IPS-18c (cell line): Measurements from ENCODE around the gene HARS1.
"Not testable (repeated sequence)": the region's sequence is repeated elsewhere in the genome, so short reads cannot be mapped to it uniquely, and the experiment has no call there.

Experiments
- H3K4me3 ChIP-seq: 2 replicates; pipeline ENCODE4 v1.7.0; 2013; ENCODE audit warnings: low read depth, mild to moderate bottlenecking, low read length, moderate library complexity; ENCODE audit not compliant: insufficient read depth
- H3K9me3 ChIP-seq: one replicate; pipeline ENCODE4 v1.6.1; 2013; ENCODE audit warnings: mild to moderate bottlenecking, low read length, moderate library complexity; ENCODE audit not compliant: control insufficient read depth, insufficient read depth

The HARS1 gene

DNA sequence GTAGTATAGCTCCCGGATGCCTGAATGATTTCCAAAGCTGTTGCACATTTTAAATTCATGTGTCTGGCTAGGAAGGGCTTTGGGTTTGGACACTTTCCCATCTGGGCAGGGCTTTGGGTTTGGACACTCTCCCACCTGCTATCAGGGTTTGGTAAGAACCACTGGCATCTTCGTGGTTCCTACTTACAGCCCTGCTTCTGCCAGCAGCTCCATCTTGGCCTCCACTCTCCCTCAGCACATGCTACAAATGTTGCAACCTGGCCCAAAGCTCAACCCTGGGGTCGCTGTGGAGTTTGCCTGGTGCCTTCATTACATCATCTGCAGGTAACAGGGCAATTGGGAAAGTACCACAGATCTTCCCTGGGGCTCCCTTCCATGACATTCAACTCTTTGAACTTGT, 48.5 kb downstream of the HARS1 start:
- H3K9me3 ChIP-seq, result no peaks in the 10 kb centered on the region
- no peak overlapping the region for H3K4me3 ChIP-seq

DNA sequence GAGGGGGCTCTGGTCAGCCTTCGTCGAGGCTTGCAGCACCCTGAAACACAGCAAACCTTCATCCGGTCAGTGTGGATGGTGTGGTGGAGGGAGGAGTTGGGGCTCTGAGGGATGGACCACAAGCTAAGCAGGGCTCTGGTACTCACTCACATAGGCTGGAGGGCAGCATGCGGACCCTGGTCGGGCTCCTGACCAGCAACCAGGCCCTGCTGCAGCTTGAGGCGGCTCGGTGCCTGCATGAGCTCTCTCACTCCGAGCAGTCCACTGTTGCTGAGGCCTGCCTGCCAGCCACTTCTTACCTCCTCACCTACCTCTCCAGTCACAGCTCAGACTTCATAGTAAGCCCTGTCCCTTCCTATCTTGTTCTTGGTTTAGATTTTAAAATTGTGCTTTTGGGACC, 49.5 kb downstream of the HARS1 start:
- no peak overlapping the region for H3K4me3 ChIP-seq

DNA sequence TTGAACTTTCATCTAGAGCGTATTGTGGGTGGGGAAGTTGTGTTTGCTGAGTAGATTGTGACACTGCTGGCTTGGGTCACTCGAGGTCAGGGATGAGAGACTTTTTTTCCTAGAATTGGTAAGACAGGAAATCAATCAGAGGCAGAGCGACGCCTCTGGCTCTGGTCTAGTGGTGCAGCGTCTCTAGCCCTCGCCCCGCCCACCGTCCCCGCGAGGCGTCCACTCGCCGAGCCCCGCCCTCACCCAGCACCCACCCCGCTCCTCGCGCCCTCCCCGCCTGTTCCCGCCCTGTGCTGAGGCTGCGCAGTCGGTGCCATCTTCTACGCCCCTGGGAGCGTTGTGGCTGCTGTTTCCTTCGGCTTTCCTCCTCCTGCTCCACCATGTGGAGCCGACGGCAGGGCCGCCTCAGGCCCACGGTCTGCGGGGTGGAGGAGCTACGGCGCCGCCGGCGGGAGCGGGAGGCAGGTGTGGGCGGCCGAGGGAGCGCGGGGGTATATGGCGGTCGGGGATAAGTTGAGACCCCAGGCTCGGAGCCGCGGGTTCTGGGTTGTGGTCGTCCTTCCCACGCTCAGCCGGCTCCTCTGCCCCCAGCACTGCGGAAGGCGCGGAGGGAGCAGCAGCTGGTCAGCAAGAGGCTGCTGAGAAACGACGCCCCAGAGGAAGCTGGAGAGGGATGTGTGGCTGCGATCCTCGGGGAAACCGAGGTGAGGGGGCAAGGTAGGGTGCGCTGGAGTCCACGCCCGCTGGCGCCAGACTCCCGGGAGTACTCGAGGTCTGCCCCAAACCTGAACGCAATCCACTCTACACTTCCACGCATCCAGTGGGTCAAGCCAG, 51.8 kb downstream of the HARS1 start, which contains the start of gene TMCO6:
TMCO6 (plus strand) TSS at position 304 of the 834 bp plus-strand sequence; CDS start at position 381, 77 bp downstream.
- H3K9me3 ChIP-seq, result no peaks in the 10 kb centered on the region
- peak within 1 kb of the TSS; percentile 63 for H3K4me3 ChIP-seq

More for the DNA sequence above, 49.5 kb downstream of the HARS1 start:
- H3K9me3 ChIP-seq, result no peaks in the 10 kb centered on the region

DNA sequence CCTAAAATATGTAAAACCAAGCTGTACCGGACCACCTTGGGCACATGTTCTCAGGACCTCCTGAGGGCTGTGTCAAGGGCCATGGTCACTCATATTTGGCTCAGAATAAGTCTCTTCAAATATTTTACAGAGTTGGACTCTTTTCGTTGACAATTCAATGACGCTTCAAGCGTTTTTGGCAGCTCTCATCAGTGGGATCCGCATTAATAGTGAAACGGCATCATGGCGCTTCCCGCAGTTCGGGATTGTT, 52.3 kb downstream of the HARS1 start:
- not testable (repeated sequence) for H3K4me3 ChIP-seq, H3K9me3 ChIP-seq

DNA sequence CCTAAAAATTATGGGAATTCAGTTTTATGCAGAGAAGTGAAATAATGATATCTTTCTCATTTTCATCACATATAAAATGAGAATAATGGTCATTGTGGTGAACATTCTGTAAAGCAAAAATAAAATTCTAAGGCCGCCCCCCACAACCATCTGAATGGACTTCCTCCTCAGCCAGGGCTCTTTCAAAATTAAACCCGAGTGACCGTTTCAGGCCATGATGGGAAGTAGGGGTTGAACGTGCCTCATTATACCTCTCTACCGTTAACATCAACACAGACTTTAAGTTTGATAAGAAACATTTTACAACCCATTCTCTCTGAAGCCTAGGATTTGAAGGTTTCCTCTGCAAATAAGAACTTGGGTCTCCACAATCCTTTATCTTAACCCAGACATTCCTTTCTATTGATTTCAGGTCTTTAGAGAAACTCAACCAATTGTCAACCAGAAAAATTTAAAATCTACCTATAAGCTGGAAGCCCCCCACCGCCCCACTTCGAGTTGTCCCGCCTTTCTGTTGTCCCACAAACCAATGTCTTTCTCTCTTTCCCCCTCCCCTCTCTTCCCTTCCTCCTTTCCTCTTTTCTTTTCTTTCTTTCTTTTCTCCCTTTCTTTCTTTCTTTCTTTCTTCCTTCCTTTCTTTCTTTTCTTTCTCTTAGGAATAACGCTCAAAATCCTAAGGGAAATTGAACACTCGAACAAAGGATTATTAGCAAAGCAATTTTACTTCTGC, 53.6 kb downstream of the HARS1 start:
- Histone ChIP-seq H3K4me3 (no peak overlapping the region), H3K9me3 (peaks cover 4% of the 10 kb centered on the region)

DNA sequence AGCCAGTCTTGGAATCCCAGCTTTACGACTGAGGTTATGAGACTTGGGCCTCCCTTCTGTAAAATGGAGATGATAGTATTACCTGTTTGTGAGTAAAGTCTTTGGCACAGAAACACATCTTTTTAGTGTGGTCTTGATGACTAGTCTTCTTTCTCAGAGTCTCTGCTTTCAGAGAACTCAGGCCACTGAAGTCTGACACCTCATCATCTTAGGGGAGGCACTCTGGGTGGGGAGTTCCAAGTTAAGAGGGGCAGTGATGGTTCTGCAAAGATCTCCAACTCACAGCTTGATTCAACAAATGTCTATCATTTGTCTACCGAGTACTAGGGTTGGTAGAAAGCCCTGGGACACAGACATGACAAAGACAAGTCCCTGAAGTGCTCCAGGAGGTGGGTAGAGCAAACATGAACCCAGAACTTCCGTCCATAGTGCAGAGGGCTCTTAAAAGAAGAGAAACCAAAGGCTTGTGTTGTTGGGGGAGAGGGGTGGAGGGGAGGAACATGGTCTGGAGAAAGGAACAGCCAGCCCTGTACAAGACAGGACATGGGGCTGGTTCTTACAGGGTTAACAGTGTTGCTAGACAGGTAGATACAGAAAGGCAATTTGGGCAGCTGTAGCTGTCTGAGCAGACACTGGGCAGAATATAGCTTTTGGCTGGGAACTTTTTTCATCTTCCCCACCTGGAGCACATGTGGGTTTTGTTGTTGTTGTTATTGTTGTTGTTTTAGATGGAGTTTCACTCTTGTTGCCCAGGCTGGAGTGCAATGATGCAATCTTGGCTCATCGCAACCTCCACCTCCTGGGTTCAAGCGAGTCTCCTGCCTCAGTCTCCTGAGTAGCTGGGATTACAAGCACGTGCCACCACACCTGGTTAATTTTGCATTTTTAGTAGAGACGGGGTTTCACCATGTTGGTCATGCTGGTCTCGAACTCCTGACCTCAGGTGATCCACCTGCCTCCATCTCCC, 55.6 kb downstream of the HARS1 start:
- Histone ChIP-seq H3K9me3 (peaks cover 4% of the 10 kb centered on the region), H3K4me3 (no peak overlapping the region)

DNA sequence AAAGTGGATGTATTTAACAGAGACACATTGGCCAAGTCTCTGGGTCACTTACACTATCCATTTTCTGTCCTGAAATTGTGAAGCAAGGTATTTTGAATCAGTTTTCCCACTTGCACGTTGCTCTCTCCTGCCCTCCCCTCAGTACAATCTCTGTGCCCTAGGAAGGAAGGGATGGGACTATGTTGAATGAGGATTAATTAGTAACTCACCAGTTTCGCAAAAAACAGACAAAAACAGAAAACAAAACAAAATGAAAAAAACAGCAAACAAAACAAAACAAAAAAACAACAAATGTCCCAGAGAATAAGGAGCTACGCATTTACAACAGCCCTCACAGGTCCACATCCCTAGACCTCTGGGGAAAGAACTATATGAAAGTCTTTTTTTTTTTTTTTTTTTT, 57.1 kb downstream of the HARS1 start:
- peaks cover 4% of the 10 kb centered on the region for H3K9me3 ChIP-seq
- no peak overlapping the region for H3K4me3 ChIP-seq

DNA sequence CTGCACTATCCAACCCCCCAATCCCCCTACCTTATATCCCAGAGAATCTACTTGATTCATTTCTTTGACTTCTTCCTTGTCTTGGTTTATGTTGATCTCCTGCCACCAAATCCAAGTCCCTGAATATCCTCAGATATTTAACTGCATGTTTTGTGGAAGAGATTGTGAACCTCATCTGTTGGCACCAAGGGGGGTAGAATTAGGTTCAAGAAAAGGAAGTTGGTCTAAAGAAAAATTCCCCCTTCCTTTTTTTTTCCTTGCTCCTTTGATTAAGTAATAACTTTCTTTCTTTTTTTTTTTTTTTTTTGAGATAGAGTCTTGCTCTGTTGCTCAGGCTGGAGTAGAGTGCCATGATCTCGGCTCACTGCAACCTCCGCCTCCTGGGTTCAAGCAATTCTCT, 57.7 kb downstream of the HARS1 start:
- Histone ChIP-seq H3K4me3 (no peak overlapping the region), H3K9me3 (peaks cover 6% of the 10 kb centered on the region)

DNA sequence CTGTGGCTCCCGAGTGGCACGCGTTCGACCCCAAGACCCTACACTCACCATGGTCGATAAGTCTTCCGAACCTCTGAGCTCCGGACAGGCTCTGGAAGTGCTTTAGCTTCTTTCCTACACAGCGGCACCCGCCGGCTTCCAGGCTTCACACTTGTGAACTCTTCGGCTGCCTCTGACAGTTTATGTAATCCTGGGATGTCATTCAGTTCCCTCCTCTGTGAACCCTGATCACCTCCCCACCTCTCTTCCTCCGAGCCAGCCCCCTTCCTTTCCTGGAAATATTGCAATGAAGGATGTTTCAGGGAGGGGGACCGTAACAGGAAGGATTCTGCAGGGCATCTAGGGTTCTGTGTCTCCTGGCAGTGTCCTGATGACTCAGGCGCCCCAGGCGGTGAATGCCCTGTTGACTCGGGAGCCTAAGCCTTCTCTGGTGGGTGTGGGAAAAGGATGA, 58.1 kb downstream of the HARS1 start, which contains the start of gene CD14:
CD14 (minus strand) TSS at position 155 of the 451 bp plus-strand sequence; CDS start at position 51, 104 bp downstream.
- Histone ChIP-seq H3K4me3 (peak within 1 kb of the TSS; percentile 44), H3K9me3 (peaks cover 8% of the 10 kb centered on the region)

DNA sequence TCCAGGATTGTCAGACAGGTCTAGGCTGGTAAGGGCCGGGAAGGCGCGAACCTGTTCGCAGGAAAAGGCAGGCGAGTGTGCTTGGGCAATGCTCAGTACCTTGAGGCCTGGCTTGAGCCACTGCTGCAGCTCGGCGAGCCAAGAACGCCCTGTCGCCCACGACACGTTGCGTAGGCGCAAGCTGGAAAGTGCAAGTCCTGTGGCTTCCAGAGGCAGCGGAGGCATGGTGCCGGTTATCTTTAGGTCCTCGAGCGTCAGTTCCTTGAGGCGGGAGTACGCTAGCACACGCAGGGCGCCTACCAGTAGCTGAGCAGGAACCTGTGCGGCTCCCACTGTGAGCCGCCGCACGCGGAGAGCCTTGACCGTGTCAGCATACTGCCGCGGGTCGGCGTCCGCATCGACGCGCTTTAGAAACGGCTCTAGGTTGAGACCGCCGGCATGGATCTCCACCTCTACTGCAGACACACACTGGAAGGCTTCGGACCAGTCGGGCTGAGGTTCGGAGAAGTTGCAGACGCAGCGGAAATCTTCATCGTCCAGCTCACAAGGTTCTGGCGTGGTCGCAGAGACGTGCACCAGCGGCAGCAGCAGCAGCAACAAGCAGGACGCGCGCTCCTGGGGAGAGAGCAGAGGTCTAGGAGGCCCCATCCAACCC, 58.7 kb downstream of the HARS1 start:
- Histone ChIP-seq H3K4me3 (peak overlapping the region; percentile 44), H3K9me3 (peaks cover 12% of the 10 kb centered on the region)

DNA sequence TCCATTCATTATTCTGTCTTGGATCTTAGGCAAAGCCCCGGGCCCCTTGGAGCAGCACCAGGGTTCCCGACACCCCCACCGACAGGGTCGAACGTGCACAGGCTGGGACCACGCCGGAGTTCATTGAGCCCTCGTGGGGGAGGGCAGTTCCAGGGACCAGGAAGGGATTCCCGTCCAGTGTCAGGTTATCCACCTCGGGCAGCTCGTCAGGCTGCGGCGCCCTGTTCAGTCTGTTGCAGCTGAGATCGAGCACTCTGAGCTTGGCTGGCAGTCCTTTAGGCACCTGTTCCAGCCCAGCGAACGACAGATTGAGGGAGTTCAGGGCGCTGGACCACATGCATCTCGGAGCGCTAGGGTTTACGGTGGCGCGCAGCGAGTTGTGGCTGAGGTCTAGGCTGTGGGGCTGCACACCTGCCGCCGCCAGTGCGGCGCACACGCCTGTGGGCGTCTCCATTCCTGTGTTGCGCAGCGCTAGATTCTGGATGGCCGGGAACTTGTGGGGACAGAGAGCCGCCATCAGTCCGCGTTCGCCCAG, 59.3 kb downstream of the HARS1 start:
- peak overlapping the region; percentile 44 for H3K4me3 ChIP-seq
- peaks cover 12% of the 10 kb centered on the region for H3K9me3 ChIP-seq

DNA sequence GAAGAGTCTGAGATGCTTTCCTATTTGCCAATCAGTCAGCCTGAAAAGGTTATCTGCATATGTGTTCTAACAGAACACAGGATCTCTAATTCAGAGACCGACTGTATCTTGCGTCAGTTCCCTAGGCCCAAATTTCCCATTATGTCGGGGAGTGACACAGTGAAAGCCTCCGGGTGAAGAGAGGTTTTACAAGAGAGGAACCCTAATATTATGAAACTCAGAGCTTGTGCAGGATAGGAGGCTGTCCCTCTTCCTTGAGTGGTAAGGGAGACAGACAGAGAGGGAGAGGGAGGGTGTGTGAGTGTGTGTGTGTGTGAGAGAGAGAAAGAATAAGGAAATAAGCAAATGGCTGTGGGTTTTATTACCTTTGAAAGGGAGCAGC, 60.1 kb downstream of the HARS1 start:
- Histone ChIP-seq H3K4me3 (no peak overlapping the region), H3K9me3 (peaks cover 12% of the 10 kb centered on the region)

DNA sequence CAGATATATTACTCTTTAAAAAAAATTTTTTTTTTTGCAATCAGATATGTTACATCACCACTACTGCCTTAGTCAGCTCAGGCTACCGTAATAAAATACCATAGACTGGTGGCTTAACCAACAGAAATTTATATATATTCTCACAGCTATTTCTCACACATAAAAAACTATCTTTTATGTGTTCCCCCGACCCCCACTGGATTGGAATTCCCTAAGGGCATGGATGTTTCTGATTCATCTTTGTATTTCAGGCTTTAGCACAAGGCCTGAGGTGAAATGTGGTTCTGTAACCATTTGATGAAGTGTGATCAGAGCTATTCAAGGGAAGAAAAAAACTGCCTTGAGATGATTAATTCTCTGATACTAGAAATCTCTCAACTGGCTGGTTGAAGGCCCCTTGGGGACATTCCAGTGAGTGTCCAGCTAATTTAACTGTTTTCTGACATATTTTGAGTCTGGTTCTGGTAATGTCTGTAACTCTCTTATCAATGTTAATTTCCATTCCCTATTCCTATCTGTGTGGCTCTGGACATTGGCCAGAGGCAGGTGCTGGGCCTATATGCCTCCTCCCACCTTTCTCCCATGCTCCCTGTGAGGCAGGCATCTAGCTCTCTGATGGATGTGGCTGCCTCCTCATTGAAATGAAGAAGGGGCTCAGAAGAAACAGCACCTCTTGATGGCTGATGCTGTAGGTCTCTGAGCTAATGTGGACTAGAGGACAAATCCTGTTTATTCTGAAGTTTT, 60.7 kb downstream of the HARS1 start:
- Histone ChIP-seq H3K9me3 (peaks cover 12% of the 10 kb centered on the region), H3K4me3 (no peak overlapping the region)

DNA sequence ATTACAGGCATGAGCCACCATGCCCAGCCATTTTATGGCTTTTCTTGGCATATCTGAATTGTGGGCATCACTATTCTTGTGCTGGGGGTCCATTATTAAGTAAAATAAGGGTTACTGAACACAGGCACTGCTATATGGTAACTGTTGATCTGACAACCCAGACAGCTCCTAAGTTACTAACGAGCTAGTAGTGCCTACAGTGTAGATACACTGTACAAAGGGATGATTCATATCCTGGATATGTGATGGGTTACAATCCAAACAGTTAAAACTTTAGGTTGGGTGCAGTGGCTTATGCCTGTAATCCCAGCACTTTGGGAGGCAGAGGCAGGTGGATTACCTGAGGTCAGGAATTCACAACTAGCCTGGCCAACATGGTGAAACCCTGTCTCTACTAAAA, 62.5 kb downstream of the HARS1 start:
- Histone ChIP-seq H3K9me3 (peaks cover 12% of the 10 kb centered on the region), H3K4me3 (no peak overlapping the region)

DNA sequence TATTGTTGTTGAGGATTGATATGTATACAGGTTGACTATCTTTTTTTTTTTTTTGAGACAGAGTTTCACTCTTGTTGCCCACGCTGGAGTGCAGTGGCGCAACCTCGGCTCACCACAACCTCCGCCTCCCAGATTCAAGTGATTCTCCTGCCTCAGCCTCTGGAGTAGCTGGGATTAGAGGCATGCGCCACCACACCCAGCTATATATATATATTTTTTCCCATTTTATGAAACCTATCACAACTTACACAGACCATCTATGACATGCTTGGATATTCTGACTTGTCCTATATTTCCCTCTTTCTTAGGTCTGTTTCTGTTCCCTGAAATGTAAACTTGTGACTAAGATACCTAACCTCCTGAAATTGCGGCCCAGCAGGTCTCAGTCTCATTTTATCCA, 63.2 kb downstream of the HARS1 start:
- Histone ChIP-seq H3K9me3 (peaks cover 12% of the 10 kb centered on the region), H3K4me3 (no peak overlapping the region)

DNA sequence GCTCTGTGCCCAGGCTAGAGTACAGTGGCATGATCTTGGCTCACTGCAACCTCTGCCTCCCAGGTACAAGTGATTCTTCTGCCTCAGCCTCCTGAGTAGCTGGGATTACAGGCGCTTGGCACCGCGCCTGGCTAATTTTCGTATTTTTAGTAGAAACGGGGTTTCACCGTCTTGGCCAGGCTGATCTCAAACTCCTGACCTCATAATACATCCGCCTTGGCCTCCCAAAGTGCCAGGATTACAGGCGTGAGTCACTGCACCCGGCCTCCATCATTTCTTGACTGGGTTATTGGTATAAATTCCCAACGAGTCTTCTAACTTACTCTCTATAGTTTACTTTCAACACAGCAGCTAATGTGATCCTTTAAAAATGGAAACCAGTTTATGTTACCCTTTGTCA, 66.3 kb downstream of the HARS1 start:
- not testable (repeated sequence) for H3K9me3 ChIP-seq, H3K4me3 ChIP-seq
